ENCODE results near the gene CST7.

CST7 gene

DNA sequence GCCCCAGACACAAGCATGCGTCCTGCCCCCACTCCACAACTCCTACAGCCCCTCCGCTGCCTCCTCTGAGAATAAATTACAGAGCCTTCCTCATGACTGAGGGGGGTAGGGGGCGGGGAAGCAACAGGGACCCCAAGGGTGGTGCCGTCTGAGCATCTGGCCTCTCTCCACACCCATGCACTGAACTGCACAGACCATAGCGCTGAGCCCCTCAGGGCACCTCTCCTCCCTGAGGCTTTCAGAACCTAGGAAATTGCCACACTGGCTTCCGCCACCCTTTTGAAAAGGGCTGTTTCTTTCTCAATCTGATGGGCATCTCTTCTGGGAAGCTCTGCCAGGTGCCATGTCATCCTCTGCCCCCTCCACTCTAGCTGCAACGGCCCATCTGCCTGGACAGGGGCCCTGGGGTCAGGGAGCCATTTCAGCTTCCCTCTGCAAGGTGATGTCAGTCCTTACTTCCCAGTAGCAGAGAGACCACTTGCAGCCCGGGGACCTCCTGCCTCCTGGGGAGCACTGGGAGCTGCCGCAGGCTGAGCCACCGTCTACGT is 2.5 kb downstream of the CST7 start:
- no peak for DNase-seq

DNA sequence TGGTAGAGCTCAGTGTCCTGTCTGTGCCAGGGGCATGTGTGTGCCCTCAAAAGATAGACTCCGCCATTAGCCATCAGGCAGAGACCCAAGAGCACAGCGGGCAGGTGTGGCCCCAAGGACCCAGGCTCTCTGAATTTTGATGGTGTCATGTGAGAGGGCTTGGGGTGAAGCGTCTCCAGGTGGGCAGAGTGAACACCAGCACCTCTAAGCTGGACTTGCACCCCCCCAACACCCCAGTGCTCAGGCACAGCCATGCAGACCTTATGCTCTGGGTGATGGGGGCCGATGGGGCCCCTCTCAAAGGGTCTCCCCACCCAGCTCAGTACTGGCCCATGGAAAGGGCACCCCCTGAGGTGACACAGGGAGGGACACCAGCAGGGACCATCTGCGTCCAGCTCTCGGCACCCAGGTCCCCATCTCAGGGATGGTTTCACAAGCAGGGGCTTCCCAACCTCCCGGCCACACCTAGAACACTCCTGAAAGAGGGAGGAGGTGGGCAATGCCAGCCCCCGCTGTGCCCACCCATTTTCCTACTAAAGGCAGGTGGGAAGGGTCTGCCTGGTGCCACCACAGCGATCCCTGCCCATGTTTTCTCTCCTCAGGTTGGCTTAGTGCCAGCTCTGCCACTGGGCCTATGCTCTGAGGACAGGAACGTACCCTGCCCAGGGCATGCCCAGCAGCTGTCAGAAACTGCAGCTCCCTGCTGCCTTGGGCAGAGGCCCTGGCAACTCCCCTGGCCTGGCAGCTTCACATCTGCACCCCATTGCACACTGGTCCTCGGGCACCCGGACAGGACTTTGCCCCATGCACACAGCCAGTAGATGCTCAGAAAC is 3.5 kb downstream of the CST7 start:
- no peak for DNase-seq

DNA sequence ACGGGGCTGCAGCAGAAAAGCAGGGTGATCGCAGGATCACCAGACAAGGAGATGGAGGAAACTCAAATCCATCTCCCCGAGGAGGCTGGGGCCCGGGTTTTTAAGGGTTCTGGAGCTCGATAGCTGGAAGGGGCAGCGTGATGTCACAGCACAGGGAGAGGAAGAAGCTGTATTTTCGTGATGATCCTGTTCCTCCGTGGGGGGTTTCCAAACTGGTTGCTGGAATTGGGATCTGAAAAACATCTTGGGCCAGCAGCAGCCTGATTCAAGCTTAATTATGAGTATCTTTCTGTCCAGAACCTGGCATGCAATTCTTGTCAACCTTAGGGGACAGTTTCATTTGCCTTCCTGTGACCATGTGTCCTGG is 4.1 kb downstream of the CST7 start:
- DNase-seq, result no peak

DNA sequence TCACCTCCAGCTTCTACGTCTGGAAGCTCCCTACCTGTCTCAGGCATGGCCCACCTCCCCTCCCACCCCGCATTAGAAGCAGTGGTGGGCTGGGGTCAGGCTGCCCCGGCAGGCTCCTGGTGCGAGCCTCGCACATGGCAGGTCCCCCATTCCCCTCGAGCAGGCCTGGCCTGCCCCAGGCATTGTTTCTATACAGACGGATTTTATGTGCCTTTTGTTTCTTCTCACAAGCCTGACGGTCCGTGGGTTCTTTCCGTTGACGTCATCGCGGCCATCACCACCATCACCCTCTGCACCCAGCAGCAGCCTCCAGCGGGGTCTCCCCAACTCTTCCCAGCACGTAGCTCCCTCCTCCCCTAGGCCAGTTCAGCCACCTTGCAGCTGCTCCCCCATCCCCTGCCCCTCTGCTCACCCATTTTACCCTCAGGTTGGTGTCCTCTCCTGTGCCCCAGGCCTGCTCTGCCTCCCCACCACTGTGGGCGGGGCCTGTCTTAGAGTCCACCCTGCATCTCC is 4.6 kb downstream of the CST7 start:
- no peak for DNase-seq

DNA sequence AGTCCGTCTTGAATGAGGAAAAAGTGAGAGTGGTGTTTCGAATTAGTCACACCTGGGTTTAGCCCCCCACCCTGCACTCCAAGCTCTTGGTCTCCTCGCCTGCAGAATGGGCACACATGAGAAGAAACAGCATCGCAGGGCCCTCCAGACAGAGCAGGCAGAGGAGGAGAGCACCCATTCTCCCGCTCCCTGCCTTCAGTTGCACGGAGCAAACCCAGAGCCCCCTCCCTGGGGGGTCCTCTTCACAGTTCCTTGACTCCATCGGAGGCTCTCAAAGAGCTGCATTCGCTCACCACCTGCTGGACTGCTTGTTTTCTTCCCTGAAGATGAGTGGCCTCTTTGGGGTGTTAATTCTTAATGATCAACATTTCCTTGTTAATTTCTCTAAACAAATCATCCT is 5.1 kb downstream of the CST7 start:
- DNase-seq, result no peak

DNA sequence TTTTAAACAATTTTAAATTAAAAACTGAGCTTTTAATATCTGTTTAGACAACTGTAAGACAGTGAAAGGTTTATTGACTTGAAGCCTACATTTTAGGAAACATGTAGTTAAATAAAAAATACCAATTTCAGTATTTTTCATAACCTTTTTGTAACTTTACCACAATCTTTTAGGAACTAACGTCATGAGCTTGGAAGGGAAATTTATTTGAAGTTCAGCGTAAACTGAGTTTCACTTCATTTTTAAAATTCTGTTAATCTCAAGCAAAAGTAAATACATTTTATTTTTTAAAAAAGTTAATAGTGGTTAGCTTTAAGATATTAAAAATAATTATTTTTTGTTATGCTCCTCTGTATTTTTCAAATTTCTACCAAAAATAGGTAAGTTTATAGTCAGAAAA is 5.5 kb downstream of the CST7 start:
- no peak for DNase-seq

DNA sequence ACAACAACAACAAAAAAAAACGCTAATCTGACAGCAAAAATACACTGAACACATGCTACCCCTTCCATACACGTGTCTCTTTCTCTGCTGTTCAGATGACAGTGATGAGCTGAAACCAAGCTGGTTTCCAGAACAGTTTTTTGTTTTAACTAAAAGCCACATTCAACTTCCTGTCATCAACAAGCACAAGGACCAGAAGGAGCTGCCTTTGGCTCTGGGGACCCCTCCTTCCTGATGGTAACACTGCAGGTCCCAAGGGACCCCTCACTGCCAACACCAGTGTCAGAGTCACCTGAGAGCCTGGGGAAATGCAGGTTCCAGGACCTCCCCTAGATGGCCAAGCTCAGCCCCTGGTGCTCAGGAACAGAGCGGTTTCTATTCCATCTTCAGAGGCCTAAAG is 6.0 kb downstream of the CST7 start:
- no peak for DNase-seq

DNA sequence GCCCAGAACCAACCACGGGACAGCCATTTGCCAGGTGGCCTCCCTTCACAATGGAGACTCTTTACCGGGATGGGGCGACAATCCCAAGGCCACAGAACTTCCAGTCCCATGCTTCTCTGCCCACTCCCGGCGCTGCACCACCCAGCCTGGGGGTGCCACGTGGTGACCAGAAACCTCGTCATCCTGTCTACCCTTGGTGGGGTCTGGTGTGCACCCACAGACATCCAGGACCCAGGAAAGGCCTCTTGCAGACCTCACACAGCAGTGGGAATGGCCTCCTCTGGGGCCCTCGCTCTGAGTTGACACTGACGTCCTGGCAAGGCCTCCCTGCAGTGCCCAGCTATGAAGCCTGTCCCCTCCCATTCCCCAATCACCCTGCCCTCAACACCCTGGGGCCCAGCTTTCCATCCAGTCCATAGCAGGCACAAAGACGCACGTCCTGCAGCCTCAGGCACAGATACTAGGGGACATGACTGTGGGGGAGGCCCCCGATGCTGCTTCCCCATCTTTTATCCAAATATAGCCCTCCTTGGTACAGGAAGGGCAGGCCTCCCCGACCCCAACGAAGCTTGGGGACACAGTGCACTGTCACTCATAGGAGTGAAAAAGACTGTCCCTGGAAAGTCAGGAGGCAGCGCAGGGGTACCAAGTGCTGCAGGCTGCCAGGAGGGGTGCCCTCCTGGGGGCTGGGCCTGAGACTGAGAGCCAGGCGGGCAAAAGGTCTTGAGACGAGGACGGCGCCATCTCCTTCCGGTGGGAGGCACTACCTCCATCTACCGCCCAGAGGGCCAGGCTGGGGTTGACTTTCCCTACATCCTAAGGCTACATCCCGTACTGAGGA is 7.2 kb downstream of the CST7 start:
- no peak for DNase-seq

DNA sequence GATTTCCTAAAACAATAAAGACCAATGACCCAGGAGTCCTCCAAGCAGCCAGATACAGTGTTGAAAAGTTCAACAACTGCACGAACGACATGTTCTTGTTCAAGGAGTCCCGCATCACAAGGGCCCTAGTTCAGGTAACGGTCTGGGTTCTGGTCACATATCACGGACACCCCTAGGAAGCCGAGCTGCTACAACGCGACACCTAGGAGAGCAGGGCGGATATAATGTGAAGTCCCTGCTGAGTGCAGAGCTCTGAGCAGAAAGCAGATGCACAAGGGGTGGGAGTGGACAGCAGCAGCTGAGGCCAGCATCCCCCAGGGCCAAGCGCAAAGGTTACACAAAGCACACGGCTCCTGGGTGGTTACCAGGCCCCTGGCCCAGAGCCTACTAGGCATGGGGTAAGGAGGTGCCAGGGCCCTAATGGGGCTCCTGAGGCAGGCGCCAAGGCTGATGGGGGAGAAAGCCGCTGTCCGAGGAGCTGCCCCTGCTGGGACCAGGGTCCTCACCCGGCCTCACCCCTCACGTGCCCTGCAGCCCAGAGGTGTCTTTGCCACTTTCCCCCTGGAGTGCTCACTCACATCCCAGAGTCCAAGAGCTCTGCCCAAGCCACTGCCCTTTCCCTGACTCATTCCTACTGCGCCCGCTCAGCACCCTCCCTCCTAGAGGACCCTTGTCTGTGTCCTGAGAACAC is 8.4 kb downstream of the CST7 start:
- DNase-seq, result no peak

DNA sequence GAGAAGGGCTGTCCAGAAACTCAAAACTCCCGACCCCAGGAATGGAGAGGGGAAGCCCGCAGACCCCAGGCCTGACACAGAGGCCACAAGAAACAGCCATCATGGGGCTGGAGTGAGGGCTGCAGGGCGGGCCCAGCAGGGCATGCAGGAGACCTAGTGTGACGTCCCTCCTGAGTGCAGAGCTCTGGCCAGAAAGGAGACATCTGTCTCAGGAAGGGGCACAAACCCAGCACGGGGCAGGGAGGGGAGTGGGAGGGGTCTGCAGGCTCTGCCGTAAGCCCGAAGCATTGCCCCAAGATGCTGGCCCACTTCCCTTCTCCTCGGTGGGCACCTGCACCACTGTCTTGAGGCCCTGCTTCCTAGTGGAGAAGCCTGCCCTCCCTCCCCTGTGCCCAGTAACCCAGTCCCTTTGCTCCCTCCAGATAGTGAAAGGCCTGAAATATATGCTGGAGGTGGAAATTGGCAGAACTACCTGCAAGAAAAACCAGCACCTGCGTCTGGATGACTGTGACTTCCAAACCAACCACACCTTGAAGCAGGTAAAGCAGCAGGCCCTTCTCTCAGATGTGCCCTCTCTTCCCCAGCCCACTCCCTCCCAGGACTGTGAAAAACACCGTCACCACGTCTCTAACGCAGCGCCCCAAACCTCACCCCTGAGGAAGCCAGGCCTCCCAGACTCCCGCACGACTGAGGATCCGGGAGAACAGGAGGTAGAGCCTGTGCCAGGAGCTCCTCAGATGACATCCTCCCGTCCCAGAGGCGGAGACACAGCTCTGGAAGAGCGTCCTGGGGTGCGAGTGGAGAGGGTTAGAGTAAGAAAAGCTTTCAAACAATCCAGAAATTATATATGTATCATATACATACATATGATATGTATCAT is 9.7 kb downstream of the CST7 start:
- DNase-seq, result no peak

DNA sequence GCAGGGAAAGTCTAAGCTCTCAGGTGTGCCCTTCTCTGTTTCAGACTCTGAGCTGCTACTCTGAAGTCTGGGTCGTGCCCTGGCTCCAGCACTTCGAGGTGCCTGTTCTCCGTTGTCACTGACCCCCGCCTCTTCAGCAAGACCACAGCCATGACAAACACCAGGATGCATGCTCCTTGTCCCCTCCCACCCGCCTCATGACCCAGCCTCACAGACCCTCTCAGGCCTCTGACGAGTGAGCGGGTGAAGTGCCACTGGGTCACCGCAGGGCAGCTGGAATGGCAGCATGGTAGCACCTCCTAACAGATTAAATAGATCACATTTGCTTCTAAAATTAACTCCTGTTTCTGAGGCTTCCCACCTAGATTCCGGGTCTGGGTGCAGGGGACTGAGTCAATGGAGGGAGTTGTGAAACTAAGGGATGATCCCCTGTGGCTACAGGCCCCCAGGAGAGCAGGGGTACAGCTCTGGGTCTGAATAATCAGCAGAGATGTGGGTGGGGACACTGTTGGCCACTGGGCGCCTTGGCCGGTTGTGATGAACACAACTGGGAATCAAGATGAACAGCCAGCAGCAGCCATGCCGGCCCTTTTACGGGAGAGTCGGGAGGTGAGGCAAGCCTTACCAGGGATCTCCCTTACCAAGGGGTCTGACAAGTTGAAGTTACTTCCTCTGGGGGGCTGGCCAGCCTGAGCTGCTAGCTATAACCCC is 10.7 kb downstream of the CST7 start:
- no peak for DNase-seq

DNA sequence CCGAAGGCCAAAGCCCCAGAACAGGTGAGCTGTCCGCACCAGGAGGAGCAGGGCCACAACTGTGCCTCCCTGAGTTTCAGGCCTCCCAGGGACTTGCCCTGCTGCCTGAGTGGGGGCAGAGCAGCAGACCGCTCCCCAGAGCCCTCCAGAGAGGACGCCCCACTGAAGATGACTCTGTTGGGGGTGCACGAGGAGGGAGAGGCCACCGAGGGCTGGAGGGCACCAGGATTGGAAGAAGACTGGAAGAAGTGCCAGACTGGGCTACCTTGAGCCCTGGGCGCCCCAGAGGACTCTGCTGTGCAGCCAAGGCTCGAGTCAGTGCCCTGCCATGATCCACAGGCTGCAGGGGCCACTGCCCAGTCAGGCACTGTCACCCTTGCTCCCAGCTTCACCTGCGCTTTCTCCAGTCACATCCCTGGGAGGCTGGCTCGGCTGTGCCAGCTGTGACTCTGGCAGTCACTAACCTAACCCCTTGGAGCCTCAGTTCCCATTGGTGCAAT is 11.3 kb downstream of the CST7 start:
- no peak for DNase-seq

DNA sequence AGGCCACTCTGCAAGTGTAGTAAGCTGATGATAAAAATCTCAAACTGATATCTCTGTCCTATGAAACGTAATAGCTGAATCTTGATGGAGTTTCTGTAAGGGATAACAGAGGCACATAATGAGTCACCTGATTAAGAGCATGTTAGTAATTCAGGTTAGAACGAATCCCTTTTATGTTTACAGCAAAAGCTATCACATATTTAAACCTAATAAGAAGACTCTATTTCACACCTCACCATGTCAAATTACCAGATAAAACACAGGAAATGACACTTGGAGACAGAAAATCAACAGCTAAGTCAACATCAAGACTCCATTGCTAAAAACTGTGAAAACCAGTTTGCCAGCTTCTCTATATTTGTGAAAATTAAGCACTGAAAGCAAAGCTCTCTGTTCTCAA is 11.8 kb downstream of the CST7 start:
- no peak for DNase-seq

DNA sequence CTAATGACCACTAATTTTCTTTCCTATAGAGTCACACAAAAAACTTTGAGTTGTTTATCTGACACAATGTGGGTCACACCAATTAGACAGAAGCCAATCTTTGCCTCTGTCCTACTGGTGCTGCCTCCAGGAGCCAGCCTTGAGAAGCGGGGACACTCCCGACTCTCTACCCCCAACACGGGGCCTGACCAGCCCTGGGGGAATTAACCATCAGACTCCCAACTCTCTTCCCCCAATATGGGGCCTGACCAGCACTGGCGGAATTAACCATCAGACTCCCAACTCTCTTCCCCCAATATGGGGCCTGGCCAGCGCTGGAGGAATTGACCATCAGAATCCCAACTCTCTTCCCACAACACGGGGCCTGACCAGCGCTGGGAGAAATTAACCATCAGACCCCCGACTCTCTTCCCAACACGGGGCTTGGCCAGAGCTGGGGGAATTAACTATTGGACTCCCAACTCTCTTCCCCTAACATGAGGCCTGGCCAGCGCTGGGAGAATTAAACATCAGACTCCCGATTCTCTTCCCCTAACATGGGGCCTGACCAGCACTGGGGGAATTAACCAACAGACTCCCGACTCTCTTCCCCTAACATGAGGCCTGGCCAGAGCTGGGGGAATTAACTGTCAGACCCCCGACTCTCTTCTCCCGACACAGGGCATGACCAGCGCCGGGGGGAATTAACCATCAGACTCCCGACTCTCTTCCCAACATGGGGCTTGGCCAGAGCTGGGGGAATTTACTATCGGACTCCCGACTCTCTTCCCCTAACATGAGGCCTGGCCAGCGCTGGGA is 12.5 kb downstream of the CST7 start:
- DNase-seq, result no peak

DNA sequence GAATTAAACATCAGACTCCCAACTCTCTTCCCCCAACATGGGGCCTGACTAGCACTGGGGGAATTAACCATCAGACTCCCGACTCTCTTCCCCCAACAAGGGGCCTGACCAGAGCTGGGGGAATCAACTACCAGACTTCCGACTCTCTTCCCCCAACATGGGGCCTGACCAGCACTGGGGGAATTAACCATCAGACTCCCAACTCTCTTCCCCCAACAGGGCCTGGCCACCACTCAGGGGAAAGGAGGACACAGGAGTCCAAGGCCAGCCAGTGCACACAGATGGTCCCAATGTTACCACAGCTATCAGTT is 13.1 kb downstream of the CST7 start:
- DNase-seq, result no peak

DNA sequence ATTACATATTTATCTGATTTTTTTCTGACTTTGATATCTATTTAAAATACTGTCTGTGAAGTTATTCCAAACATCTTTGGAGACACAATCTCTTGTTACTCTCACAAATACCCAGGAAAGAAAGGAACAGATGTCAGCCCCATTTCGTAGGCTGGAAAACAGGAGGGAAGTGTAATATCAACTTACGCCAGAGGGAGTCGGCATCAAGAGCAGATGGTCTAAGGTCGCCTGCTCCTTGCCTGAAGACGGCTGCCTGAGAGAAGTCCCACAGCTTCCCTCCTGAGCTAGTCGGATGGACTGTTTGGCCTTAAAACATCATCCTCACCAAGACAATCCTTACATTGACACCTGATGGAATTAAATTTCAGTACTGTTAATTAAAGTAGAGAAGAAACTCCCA is 13.4 kb downstream of the CST7 start:
- DNase-seq, result no peak

DNA sequence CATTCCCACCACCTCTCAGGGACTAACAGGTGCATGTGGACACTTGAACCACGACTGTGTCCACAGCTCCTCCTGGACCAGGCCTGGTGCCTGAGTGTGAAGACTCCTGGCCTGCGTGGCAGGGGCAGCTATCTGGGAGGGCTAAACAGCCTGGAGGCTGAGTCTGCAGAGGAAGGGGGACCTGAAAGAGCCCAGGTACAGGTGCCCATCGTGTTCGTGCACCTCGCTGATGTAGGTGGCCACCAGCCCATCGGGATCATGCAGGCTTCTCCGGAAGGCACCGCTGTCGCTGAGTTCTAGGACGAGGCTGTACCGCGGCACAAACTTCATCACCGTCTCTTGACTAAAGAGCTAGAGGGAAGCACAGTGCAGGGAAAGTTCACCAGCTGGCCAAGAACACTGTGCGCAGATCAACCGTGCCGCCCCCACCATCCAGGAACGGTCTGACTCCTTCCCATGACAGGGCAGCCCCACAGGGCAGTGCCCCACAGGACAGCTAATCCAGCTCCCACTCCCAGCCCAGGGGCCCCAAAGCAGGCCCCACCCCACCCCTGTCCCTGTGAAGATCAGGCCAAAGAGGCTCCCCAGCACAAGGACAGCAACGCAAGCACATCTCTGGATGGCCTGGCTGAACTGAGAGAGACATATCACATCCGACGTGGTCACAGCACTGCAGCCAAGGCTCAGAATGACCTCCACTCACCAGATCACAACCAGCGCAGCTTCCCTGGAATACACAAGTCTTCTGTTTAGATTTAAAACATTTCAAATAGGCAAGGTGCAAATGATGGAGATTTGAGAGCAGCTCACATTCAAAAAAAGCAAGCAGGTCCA is 14.8 kb downstream of the CST7 start:
- no peak for DNase-seq

DNA sequence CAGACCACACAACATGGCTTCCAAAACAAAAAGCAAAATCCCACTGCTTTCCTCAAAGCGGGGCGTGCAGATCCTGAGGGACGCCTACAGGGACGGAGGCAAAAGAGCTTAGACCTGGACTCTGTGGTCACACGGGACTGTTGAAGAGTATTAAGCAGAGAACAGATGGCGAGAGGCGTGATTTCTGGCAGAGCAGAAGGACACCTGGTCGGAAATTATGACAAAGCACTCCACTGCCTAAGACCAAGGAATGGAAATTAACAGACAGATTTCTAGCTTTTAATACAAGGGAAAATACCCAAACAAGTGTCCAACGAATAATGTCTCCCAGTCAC is 15.4 kb downstream of the CST7 start:
- peak; percentile 4 for DNase-seq

DNA sequence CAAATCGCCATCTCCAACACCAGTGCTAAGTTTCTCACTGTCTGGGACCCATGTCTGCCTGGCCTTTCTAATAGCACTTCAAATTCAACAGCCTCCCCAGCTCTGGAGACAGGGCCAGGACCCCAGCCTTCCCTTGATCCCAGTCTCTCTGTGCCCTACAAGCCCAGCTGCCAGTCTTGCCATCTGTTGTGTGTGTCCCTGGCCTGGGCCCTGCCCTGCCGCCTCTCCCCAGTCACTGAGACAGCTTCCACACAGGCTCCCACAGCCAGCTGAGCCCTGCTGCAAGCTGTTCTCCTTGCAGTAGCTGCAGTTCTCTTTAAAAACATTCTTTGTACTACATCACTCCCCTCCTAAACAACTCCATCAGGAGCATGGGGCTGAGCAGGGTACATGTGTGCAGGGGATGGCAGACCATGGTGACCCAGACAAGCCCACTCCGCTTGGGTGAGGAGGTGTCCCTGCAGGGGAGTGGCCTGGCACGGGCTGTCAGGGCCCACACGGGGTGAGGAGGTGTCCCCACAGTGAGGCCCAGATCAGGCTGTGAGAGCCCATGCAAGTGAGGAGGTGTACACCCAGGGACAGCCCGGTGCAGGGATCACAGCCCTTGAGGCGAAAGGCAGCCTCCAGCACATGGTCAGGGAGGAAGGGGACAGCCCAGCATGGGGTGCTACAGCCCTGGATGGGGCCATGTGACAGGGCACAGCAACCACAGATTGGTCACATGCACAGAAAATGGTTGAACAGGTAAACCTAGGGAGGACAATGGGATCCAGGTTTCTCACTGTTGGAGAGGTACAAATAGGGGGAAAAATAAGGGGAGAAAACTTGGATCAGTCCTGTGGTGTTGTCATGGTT is 16.2 kb downstream of the CST7 start:
- no peak for DNase-seq

Data from NCI-H1092 (cell line).